ENCODE data around the gene SPATA17.

DNA sequence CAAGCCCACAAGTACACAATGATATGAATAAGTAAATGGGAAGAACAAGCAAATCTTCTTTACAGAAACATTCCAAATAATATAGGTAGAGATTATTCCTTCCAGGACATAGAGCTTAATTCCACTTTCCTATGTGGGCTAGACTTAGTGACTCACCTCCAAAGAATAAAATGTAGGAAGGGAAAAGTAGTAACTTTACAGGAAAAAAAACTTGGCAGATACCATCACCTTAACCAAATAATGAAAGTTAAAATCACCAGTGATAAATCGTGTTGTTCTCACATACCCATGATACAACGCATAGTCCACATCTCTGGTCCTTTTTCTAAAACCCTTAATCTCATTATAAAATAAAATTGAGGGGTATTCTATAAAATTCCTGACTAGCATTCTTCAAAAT lies 260.8 kb downstream of the SPATA17 start:
- TF ChIP-seq EZH2phosphoT487 (IDR thresholded peaks at IDR 0.05; ENCODE audit: insufficient read depth, low read depth) (no peak), EZH2 (IDR thresholded peaks at IDR 0.05; ENCODE audit: insufficient read depth, poor library complexity, severe bottlenecking) (no peak)
